ENCODE results near the gene NSUN2. TPM values are rescaled to one million over a fixed set of nuclear protein-coding genes. Genes with fewer than 3 reads are reported as not detected.

Gene NSUN2
- total RNA-seq, 1 experiment from 2014 or later: 155 TPM

GRCh38 chr5:6585168-6585567, 47.7 kb downstream of the NSUN2 start:
- H3K4me3 ChIP-seq: no peak overlapping the region
- H3K36me3 ChIP-seq (ENCODE audit: low read depth): no peaks in the 10 kb centered on the region
- H3K4me2 ChIP-seq: no peak overlapping the region
- no peaks in the 10 kb centered on the region for H3K9me3 ChIP-seq (ENCODE audit: insufficient read depth, low read depth)
- POLR2A ChIA-PET (ENCODE audit: unreplicated experiment): interaction anchor here (0.7 kb wide), 1 partner anchor 1157 kb away, joined by 5 read pairs; no protein-coding TSS in a partner anchor
- intact Hi-C loops (cut with micrococcal nuclease; ENCODE audit: unreplicated experiment): no loop called here
- DNase-seq: no peak
- H3F3A ChIP-seq (ENCODE audit: insufficient read depth, low read depth): no peaks in the 10 kb centered on the region
- no peaks in the 10 kb centered on the region for H3K4me1 ChIP-seq (replicated peaks; ENCODE audit: insufficient read depth)
- no peaks in the 10 kb centered on the region for H3K9me2 ChIP-seq (ENCODE audit: insufficient read depth)
- peaks cover 38% of the 10 kb centered on the region for H3K27me3 ChIP-seq (ENCODE audit: insufficient read depth, low read depth)
- H2AFZ ChIP-seq: no peak overlapping the region
- BruUV-seq (replicated peaks): no TSS peak
- TF ChIP-seq EZH2 (IDR thresholded peaks at IDR 0.05; ENCODE audit: low read depth): no peak
- TF ChIP-seq, protein P1, sequence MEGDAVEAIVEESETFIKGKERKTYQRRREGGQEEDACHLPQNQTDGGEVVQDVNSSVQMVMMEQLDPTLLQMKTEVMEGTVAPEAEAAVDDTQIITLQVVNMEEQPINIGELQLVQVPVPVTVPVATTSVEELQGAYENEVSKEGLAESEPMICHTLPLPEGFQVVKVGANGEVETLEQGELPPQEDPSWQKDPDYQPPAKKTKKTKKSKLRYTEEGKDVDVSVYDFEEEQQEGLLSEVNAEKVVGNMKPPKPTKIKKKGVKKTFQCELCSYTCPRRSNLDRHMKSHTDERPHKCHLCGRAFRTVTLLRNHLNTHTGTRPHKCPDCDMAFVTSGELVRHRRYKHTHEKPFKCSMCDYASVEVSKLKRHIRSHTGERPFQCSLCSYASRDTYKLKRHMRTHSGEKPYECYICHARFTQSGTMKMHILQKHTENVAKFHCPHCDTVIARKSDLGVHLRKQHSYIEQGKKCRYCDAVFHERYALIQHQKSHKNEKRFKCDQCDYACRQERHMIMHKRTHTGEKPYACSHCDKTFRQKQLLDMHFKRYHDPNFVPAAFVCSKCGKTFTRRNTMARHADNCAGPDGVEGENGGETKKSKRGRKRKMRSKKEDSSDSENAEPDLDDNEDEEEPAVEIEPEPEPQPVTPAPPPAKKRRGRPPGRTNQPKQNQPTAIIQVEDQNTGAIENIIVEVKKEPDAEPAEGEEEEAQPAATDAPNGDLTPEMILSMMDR (conservative IDR thresholded peaks at IDR 0.05): no peak
- H4K20me1 ChIP-seq (ENCODE audit: insufficient read depth): no peaks in the 10 kb centered on the region
- no peak overlapping the region for H3K27ac ChIP-seq
- no peaks in the 10 kb centered on the region for H3K79me2 ChIP-seq (ENCODE audit: low read depth)
- CTCF ChIA-PET: no interaction called here

DNA sequence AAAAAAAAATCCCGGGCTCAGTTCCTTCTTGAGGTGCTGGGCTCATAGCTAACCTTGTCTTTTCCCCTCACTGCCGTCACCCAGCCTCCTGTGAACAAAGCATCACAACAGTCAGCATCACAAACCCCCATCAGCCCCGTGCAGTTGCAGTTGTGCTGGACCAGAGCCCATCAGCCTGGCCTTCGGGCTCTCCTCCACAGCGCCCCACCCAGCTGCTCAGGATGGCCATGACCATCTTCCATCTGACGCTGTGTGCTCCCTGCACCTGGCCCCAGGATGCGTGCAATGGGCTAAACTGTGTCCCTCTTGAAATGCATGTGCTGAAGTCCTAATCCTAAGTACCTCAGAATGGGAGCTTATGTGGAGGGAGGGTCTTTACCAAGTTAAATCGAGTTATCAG, 48.1 kb downstream of the NSUN2 start:
- H4K20me1 ChIP-seq (ENCODE audit: insufficient read depth): no peaks in the 10 kb centered on the region
- no peaks in the 10 kb centered on the region for H3K9me3 ChIP-seq (ENCODE audit: insufficient read depth, low read depth)
- BruUV-seq (replicated peaks): no TSS peak
- H3K4me2 ChIP-seq: no peak overlapping the region
- intact Hi-C loops (cut with micrococcal nuclease; ENCODE audit: unreplicated experiment): no loop called here
- H3K79me2 ChIP-seq (ENCODE audit: low read depth): no peaks in the 10 kb centered on the region
- no peaks in the 10 kb centered on the region for H3K36me3 ChIP-seq (ENCODE audit: low read depth)
- H3K4me3 ChIP-seq: no peak overlapping the region
- H3K27me3 ChIP-seq (ENCODE audit: insufficient read depth, low read depth): peaks cover 43% of the 10 kb centered on the region
- ChIA-PET POLR2A (ENCODE audit: unreplicated experiment) (no interaction called here), CTCF (no interaction called here)
- H3K27ac ChIP-seq: no peak overlapping the region
- no peak for DNase-seq
- no peaks in the 10 kb centered on the region for H3F3A ChIP-seq (ENCODE audit: insufficient read depth, low read depth)
- no peak overlapping the region for H2AFZ ChIP-seq
- no peaks in the 10 kb centered on the region for H3K9me2 ChIP-seq (ENCODE audit: insufficient read depth)
- no peaks in the 10 kb centered on the region for H3K4me1 ChIP-seq (replicated peaks; ENCODE audit: insufficient read depth)
- TF ChIP-seq EZH2 (IDR thresholded peaks at IDR 0.05; ENCODE audit: low read depth): no peak
- TF ChIP-seq, protein P1 (conservative IDR thresholded peaks at IDR 0.05): no peak

DNA sequence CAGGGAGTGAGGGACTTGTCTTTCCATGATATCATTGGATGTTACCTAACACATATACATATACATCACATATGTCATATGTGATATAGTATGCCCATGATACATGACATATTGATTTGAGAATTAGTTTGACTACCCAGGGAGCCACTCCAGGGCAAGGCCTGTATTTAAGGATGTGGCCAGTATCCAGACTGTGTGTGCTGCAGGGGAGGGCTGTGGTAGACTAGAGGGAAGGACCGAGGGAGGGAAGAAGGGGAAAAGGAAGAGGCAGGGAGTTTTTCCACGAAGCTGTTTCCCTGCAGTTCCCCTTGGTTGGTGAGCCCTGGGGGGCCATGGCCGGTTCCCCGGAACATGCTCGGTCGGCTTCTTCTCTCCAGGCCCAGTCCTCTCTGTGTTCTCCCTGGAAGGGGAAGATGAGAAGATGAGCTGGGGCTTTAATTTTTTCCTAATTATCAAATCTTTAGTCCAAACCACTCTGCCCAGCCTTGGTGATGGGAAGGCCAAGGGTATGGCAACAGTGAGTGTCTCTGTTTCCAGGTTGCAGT, 48.7 kb downstream of the NSUN2 start:
- no peak for TF ChIP-seq EZH2 (IDR thresholded peaks at IDR 0.05; ENCODE audit: low read depth)
- TF ChIP-seq, protein P1 (conservative IDR thresholded peaks at IDR 0.05): no peak
- Histone ChIP-seq H2AFZ (no peak overlapping the region), H3K4me1 (replicated peaks; ENCODE audit: insufficient read depth) (no peaks in the 10 kb centered on the region), H3K79me2 (ENCODE audit: low read depth) (no peaks in the 10 kb centered on the region), H3K4me3 (no peak overlapping the region), H3K9me3 (ENCODE audit: insufficient read depth, low read depth) (no peaks in the 10 kb centered on the region), H3K27ac (no peak overlapping the region), H3K36me3 (ENCODE audit: low read depth) (no peaks in the 10 kb centered on the region), H3K9me2 (ENCODE audit: insufficient read depth) (no peaks in the 10 kb centered on the region), H3K4me2 (no peak overlapping the region), H3K27me3 (ENCODE audit: insufficient read depth, low read depth) (peaks cover 48% of the 10 kb centered on the region), H3F3A (ENCODE audit: insufficient read depth, low read depth) (no peaks in the 10 kb centered on the region), H4K20me1 (ENCODE audit: insufficient read depth) (no peaks in the 10 kb centered on the region)
- intact Hi-C loops (cut with micrococcal nuclease; ENCODE audit: unreplicated experiment): no loop called here
- BruUV-seq (replicated peaks): no TSS peak
- CTCF ChIA-PET: no interaction called here
- POLR2A ChIA-PET (ENCODE audit: unreplicated experiment): no interaction called here
- DNase-seq: no peak
